ENCODE measurements around the gene TIAM2.
"Not testable (repeated sequence)": the region's sequence is repeated elsewhere in the genome, so short reads cannot be mapped to it uniquely, and the experiment has no call there.

TIAM2 gene

DNA sequence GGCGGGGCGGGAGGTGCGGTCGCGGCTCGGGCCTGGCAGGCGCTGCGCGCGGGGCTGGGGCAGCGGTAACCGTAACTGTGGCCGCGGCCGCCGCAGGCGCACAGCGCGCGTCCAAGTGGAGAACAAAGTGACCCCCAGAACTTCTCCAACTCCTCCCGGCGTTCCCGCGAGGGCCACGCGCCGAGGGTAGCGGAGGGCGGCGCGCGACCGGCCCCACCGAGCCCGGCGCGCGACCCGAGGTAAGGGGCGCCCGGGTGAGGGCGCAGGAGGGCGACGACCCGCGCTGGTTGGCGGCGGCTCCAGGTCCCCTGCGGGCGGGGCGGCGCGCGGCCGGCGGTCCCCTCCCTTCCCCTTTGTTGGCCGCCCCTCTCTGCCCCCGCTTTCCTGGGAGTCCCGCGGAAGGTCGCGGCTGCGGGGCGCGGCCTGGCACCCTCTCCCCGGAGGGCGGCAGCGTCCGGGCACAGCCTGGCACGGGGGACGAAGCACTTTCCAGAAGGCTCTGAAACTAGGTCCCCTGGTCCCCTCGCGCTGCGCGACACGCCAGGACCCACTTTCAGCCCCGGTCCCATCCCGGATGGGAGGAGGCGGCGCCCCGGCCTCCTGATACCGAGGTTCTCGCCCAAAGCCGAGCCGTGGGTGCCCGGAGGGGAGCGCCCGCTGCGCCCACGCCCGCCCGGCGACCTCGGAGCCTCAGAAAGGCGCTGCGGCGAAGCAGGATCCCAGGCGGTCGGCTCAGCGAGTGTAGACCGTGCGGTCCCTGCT lies at the start of gene TIAM2:
Gene TIAM2 (plus strand): TSS at position 62 of the 762 bp plus-strand sequence. CDS start 133,909 bp downstream, outside the sequence.
- no peak for DNase-seq
- TF ChIP-seq POLR2A (IDR thresholded peaks at IDR 0.05; ENCODE audit: low read length) (no peak), GATA1 (IDR thresholded peaks at IDR 0.05; ENCODE audit: low read depth, low read length) (no peak)

- no peak for DNase-seq
- TF ChIP-seq GATA1 (IDR thresholded peaks at IDR 0.05; ENCODE audit: low read depth, low read length) (no peak), POLR2A (IDR thresholded peaks at IDR 0.05; ENCODE audit: low read length) (no peak)
Observed at GRCh38 chr6:154950979-154951344, 44.2 kb upstream of the TIAM2 start.

DNA sequence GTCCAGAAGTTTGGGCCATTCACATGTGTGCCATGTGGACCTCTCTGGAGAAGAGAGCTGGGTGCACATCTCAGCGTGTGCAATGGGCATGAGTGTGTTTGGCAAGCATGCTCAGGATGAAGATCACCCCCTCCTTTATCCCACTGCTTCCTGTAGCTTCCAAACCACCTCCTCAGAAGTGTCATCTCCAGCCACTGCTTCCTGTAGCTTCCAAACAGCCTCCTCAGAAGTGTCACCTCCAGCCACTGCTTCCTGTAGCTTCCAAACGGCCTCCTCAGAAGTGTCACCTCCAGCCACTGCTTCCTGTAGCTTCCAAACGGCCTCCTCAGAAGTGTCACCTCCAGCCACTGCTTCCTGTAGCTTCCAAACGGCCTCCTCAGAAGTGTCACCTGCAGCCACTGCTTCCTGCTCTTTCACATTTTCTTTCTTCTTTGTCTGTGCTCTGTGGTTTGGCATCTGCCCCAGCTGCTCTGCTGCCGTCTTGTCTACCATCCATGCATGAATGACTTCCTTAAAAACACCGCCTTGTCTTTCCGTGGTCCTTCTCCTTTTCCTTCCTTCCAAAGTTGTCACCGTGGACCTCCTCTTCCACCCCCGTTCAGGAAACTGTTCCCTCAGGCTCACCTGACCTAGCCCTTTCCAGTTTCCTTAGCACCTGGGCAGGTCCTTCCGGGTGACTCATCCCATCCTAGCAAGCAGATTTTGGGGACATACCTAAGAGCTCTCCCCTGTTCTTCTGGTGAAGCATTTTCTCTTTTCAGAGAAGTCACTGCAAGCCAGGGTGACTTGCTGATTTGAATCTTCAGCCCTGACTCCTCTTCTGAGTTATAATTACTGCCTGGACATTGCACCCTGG lies 43.5 kb upstream of the TIAM2 start:
- TF ChIP-seq POLR2A (IDR thresholded peaks at IDR 0.05; ENCODE audit: low read length) (no peak), GATA1 (IDR thresholded peaks at IDR 0.05; ENCODE audit: low read depth, low read length) (no peak)
- DNase-seq: peak in 1 of 2 experiments; percentile 8

GRCh38 chr6:154953644-154954043 lies 41.5 kb upstream of the TIAM2 start:
- no peak for TF ChIP-seq GATA1 (IDR thresholded peaks at IDR 0.05; ENCODE audit: low read depth, low read length)
- TF ChIP-seq POLR2A (IDR thresholded peaks at IDR 0.05; ENCODE audit: low read length): no peak
- DNase-seq: no peak

- DNase-seq: no peak
- TF ChIP-seq GATA1 (IDR thresholded peaks at IDR 0.05; ENCODE audit: low read depth, low read length) (no peak), POLR2A (IDR thresholded peaks at IDR 0.05; ENCODE audit: low read length) (no peak)
Observed at GRCh38 chr6:154954347-154954746, 40.8 kb upstream of the TIAM2 start.

GRCh38 chr6:154956771-154957522 lies 38.2 kb upstream of the TIAM2 start:
- no peak for DNase-seq
- no peak for TF ChIP-seq GATA1 (IDR thresholded peaks at IDR 0.05; ENCODE audit: low read depth, low read length)

DNA sequence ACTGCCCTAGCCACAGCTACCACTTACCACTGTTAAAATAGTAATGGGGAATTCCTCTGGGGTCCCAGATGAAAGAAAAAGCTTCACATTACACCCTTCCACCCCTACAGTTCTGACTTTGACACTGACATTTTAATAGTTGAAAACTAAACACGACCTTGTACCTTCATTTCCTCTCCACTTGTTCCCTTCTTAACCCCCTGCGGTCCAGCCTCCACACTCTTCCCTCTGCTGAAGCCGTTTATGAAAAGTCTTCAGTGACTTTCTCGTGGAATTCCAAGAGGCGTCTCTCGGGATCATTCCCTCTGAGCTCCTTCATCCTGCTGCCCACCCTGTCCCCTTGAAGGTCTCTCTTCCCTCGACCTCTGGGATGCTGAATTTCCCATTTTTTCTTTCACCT lies 36.6 kb upstream of the TIAM2 start:
- DNase-seq: no peak
- TF ChIP-seq GATA1 (IDR thresholded peaks at IDR 0.05; ENCODE audit: low read depth, low read length) (no peak), POLR2A (IDR thresholded peaks at IDR 0.05; ENCODE audit: low read length) (no peak)

- no peak for TF ChIP-seq GATA1 (IDR thresholded peaks at IDR 0.05; ENCODE audit: low read depth, low read length)
- no peak for TF ChIP-seq POLR2A (IDR thresholded peaks at IDR 0.05; ENCODE audit: low read length)
- no peak for DNase-seq
Observed at GRCh38 chr6:154960299-154960843, 34.7 kb upstream of the TIAM2 start.

DNA sequence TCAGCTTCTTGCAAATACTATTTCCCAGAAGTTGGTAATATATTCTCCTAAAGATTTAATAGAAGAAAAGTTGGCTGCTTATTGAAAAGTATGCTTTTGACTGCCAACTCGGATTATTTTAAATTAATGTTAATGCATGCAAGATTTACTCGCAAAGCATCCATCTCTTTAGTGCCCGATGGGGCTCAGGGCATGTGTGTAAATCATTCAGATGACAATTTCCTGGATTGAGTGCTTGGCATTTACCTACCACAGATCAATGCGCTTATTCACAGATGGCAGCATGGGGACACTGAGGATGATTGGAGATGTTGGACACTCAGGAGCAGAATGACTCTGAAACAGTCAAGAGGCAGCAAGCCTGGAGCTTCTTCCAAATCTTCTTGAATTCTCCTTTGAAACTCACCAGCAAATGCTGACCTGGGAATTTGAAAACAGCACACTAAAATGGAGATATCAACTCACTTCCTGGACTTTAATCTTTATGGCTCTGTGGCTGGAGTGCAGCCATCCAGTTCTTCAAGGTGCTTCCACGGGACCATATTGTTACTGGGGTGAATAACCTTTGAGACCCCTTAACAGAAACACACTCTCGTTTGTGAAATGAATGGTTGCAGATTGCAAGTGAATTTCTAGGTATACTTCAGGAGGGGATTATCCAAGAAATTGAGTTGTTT lies 34.1 kb upstream of the TIAM2 start:
- TF ChIP-seq POLR2A (IDR thresholded peaks at IDR 0.05; ENCODE audit: low read length) (no peak), GATA1 (IDR thresholded peaks at IDR 0.05; ENCODE audit: low read depth, low read length) (no peak)

GRCh38 chr6:154962753-154963152 lies 32.4 kb upstream of the TIAM2 start:
- DNase-seq: no peak
- TF ChIP-seq GATA1 (IDR thresholded peaks at IDR 0.05; ENCODE audit: low read depth, low read length): no peak
- TF ChIP-seq POLR2A (IDR thresholded peaks at IDR 0.05; ENCODE audit: low read length): no peak

More for the DNA sequence above, 34.1 kb upstream of the TIAM2 start:
- no peak for DNase-seq

- DNase-seq: not testable (repeated sequence)
Observed at GRCh38 chr6:154966065-154966770, 28.9 kb upstream of the TIAM2 start.

DNA sequence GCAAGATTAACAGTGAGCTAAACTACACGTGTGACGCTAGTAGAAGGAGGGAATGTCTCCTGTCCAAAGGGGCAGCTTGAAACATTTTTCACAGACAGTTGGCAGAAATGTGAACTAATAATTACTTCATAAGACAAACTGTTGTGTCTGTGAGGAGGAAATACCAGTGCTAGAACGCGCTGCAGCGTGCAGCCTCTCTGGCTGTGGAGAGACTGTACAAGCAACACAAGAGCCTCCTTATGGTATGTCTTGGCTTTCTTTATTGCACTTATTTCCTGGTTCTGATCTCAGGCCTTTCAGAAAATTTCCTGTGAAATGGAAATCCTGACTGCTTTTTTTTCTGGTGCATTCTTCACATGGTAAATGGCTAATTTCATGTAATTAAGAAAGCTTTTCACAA lies 25.3 kb upstream of the TIAM2 start:
- TF ChIP-seq POLR2A (IDR thresholded peaks at IDR 0.05; ENCODE audit: low read length) (no peak), GATA1 (IDR thresholded peaks at IDR 0.05; ENCODE audit: low read depth, low read length) (no peak)
- no peak for DNase-seq

Measured in erythroblast (primary cell).